Caco-2 (cell line): Measurements from ENCODE around the gene CD244. TPM values are rescaled to one million over a fixed set of nuclear protein-coding genes. Genes with fewer than 3 reads are reported as not detected.

Source experiments
- BruUV-seq: library from RNA; stranded (reverse); fragments of 400-500 nt; replicated peaks from 2 replicates; lab custom pipeline; 2021; lab: Mats Ljungman, UMichigan
- CTCF ChIA-PET: fragments of 300-600 bp; sonication (Branson Sonifier 250); formaldehyde crosslinking; loops from one replicate; lab custom pipeline; 2022; ENCODE audit warnings: antibody characterized with exemption; lab: Charles Lee
- POLR2A ChIA-PET: fragments of 300-600 bp; sonication (Branson Sonifier 250); formaldehyde crosslinking; loops from one replicate; lab custom pipeline; 2022; ENCODE audit warnings: antibody characterized with exemption; lab: Charles Lee
- DNase-seq, 2 experiments: peaks; one replicate each; pipeline versions ENCODE4 v3.0.0 to v3.0.0-alpha.2; 2020 to 2022
- H3K27me3 ChIP-seq: replicated peaks from 2 replicates; pipeline ENCODE4 v1.6.0; 2011; ENCODE audit warnings: low read length; ENCODE audit not compliant: control insufficient read depth, insufficient read depth
- H3K36me3 ChIP-seq: 2 replicates; pipeline ENCODE4 v1.5.1; 2011; ENCODE audit warnings: low read length; ENCODE audit not compliant: control insufficient read depth, insufficient read depth
- H3K4me1 ChIP-seq: fragments of 250-450 bp; sonication (Bioruptor Pico); 2 replicates; pipeline ENCODE4 v1.5.1; 2020; ENCODE audit warnings: mild to moderate bottlenecking
- H3K4me3 ChIP-seq: 2 replicates; pipeline ENCODE4 v1.5.1; 2011; ENCODE audit warnings: low read depth, mild to moderate bottlenecking, control low read depth, low read length
- H3K9me3 ChIP-seq: fragments of 250-450 bp; sonication (Bioruptor Pico); 2 replicates; pipeline ENCODE4 v1.5.1; 2020; ENCODE audit warnings: mild to moderate bottlenecking, moderate library complexity
- H3K27ac Mint-ChIP-seq: one replicate; pipeline ENCODE4 v1.8.0; 2022; ENCODE audit warnings: mixed read lengths; ENCODE audit not compliant: unreplicated experiment
- H3K27me3 Mint-ChIP-seq: one replicate; pipeline ENCODE4 v1.8.0; 2022; ENCODE audit warnings: mixed read lengths; ENCODE audit not compliant: insufficient read depth, unreplicated experiment
- H3K36me3 Mint-ChIP-seq: one replicate; pipeline ENCODE4 v1.8.0; 2022; ENCODE audit warnings: mild to moderate bottlenecking, mixed read lengths; ENCODE audit not compliant: insufficient read depth, unreplicated experiment
- H3K4me1 Mint-ChIP-seq: one replicate; pipeline ENCODE4 v1.8.0; 2022; ENCODE audit warnings: low read depth, mixed read lengths; ENCODE audit not compliant: unreplicated experiment
- H3K4me3 Mint-ChIP-seq: one replicate; pipeline ENCODE4 v1.8.0; 2022; ENCODE audit warnings: mild to moderate bottlenecking, moderate library complexity, mixed read lengths; ENCODE audit not compliant: unreplicated experiment
- H3K9me3 Mint-ChIP-seq: one replicate; pipeline ENCODE4 v1.8.0; 2022; ENCODE audit warnings: mixed read lengths; ENCODE audit not compliant: unreplicated experiment
- intact Hi-C: fragments of 100-400 bp; cut with micrococcal nuclease; formaldehyde crosslinking; loops from one replicate; pipeline ENCODE4 v1.10.0; 2022; ENCODE audit not compliant: unreplicated experiment
- total RNA-seq: library from RNA; stranded (reverse); gene quantifications from 2 replicates; pipeline ENCODE4 v1.2.3, GENCODE V29; 2022
- TF ChIP-seq, protein P1 (sequence below), 2 experiments: fragments of 200-600 bp in 1 of 2; IDR thresholded peaks; 1 replicate in 1 of 2; 2 replicates in 1 of 2; pipeline versions ENCODE4 v1.5.1 to v1.8.0; 2011 to 2022; ENCODE audit warnings: antibody characterized with exemption in 1 of 2, control low read depth in 1 of 2, inconsistent platforms in 1 of 2, low read depth in 1 of 2, low read length in 1 of 2, mild to moderate bottlenecking in 1 of 2, moderate library complexity in 1 of 2; ENCODE audit not compliant: insufficient read depth in 1 of 2, severe bottlenecking in 1 of 2, unreplicated experiment in 1 of 2

CD244 gene
- total RNA-seq, 1 experiment from 2014 or later, result 0.11 TPM

GRCh38 chr1:160807738-160808137 lies 54.9 kb downstream of the CD244 start:
- no peak overlapping the region for H3K4me3 ChIP-seq
- peaks cover 14% of the 10 kb centered on the region; the same call in 1 of the 2 replicates for H3K9me3 ChIP-seq
- H3K27ac Mint-ChIP-seq, result no peak overlapping the region
- H3K4me1 Mint-ChIP-seq, result peaks cover 25% of the 10 kb centered on the region
- BruUV-seq, result no TSS peak
- H3K4me1 ChIP-seq, result peaks cover 21% of the 10 kb centered on the region
- peaks cover 40% of the 10 kb centered on the region for H3K9me3 Mint-ChIP-seq
- DNase-seq, result no peak
- H3K36me3 Mint-ChIP-seq, result no peaks in the 10 kb centered on the region
- no peaks in the 10 kb centered on the region for H3K27me3 Mint-ChIP-seq
- no peaks in the 10 kb centered on the region for H3K36me3 ChIP-seq
- no peak overlapping the region for H3K4me3 Mint-ChIP-seq
- intact Hi-C loops, result no loop called here
- no peaks in the 10 kb centered on the region for H3K27me3 ChIP-seq
- ChIA-PET POLR2A (no interaction called here), CTCF (no interaction called here)
- TF ChIP-seq, protein P1, sequence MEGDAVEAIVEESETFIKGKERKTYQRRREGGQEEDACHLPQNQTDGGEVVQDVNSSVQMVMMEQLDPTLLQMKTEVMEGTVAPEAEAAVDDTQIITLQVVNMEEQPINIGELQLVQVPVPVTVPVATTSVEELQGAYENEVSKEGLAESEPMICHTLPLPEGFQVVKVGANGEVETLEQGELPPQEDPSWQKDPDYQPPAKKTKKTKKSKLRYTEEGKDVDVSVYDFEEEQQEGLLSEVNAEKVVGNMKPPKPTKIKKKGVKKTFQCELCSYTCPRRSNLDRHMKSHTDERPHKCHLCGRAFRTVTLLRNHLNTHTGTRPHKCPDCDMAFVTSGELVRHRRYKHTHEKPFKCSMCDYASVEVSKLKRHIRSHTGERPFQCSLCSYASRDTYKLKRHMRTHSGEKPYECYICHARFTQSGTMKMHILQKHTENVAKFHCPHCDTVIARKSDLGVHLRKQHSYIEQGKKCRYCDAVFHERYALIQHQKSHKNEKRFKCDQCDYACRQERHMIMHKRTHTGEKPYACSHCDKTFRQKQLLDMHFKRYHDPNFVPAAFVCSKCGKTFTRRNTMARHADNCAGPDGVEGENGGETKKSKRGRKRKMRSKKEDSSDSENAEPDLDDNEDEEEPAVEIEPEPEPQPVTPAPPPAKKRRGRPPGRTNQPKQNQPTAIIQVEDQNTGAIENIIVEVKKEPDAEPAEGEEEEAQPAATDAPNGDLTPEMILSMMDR (IDR thresholded peaks at IDR 0.05; ENCODE audit: insufficient read depth in 1 of 2, low read depth in 1 of 2, low read length in 1 of 2, severe bottlenecking in 1 of 2, unreplicated experiment in 1 of 2), result no peak

- Mint-ChIP-seq H3K4me1 (peaks cover 23% of the 10 kb centered on the region), H3K27me3 (no peaks in the 10 kb centered on the region), H3K27ac (no peak overlapping the region), H3K36me3 (no peaks in the 10 kb centered on the region), H3K9me3 (peaks cover 36% of the 10 kb centered on the region), H3K4me3 (no peak overlapping the region)
- POLR2A ChIA-PET, result no interaction called here
- CTCF ChIA-PET, result no interaction called here
- H3K4me1 ChIP-seq, result peaks cover 16% of the 10 kb centered on the region
- BruUV-seq, result no TSS peak
- DNase-seq, result no peak
- H3K9me3 ChIP-seq, result peaks cover 14% of the 10 kb centered on the region; the same call in 1 of the 2 replicates
- intact Hi-C loops, result no loop called here
- H3K27me3 ChIP-seq, result no peaks in the 10 kb centered on the region
- H3K4me3 ChIP-seq, result no peak overlapping the region
- no peaks in the 10 kb centered on the region for H3K36me3 ChIP-seq
- TF ChIP-seq, protein P1 (IDR thresholded peaks at IDR 0.05; ENCODE audit: insufficient read depth in 1 of 2, low read depth in 1 of 2, low read length in 1 of 2, severe bottlenecking in 1 of 2, unreplicated experiment in 1 of 2), result no peak
These were observed 55.4 kb downstream of the CD244 start for GRCh38 chr1:160807247-160807646.

GRCh38 chr1:160806784-160807183 lies 55.9 kb downstream of the CD244 start:
- peaks cover 14% of the 10 kb centered on the region; the same call in 1 of the 2 replicates for H3K9me3 ChIP-seq
- Mint-ChIP-seq H3K4me3 (no peak overlapping the region), H3K36me3 (no peaks in the 10 kb centered on the region), H3K27ac (no peak overlapping the region), H3K4me1 (peaks cover 18% of the 10 kb centered on the region), H3K27me3 (no peaks in the 10 kb centered on the region), H3K9me3 (peaks cover 31% of the 10 kb centered on the region)
- TF ChIP-seq, protein P1 (IDR thresholded peaks at IDR 0.05; ENCODE audit: insufficient read depth in 1 of 2, low read depth in 1 of 2, low read length in 1 of 2, severe bottlenecking in 1 of 2, unreplicated experiment in 1 of 2), result no peak
- POLR2A ChIA-PET, result no interaction called here
- DNase-seq, result no peak
- intact Hi-C loops, result no loop called here
- H3K36me3 ChIP-seq, result no peaks in the 10 kb centered on the region
- H3K4me3 ChIP-seq, result no peak overlapping the region
- BruUV-seq, result no TSS peak
- CTCF ChIA-PET, result no interaction called here
- H3K4me1 ChIP-seq, result peaks cover 16% of the 10 kb centered on the region
- no peaks in the 10 kb centered on the region for H3K27me3 ChIP-seq
